Measurements from ENCODE around the gene ZNHIT1.

Gene ZNHIT1

DNA sequence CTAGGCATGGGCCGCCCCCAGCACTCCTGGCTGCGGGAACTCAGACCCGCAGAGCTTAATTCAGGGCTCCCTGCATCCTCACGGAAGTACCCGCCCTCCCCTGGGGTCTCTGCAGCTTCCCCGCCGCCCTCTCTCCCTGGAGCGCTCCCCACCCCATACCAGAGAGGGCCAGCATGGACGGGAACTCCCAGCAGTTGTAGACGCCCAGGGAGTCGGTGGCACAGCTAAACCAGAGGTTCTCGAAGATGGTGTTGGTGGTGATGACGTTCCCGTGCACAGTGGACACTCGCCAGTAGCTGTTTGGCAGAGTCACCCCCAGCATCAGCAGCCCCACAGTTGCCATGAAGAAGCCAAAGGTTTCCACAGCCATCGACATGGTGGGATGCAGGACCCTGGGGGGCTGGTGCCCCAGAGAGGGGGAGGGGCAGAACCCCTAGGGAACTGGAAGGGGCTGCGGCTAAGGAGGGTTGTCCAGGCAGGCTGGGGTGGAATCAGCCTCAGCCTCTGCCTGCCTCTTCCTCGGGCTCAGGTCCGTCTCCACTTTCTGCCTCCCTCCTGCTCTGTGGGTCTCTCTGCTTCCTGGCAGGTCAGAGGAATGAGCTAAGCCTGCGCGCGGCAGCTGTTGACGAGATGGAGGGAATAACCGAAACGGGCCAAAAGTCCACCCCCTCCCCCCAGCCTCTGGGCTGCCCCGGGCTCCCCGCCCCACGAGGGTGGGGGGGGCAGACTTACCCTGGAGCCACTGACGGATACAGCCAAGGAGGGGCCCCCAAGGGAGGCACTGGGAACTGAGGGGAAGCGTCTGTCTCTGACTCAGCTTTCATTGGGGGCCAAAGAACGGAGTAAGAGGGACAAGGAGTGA lies 19.5 kb downstream of the ZNHIT1 start, which contains the start of gene CLDN15:
TSS of gene CLDN15 (minus strand) at position 597 of the 862 bp plus-strand sequence. CDS start at position 376, 221 bp downstream.
- TF ChIP-seq, protein P1, sequence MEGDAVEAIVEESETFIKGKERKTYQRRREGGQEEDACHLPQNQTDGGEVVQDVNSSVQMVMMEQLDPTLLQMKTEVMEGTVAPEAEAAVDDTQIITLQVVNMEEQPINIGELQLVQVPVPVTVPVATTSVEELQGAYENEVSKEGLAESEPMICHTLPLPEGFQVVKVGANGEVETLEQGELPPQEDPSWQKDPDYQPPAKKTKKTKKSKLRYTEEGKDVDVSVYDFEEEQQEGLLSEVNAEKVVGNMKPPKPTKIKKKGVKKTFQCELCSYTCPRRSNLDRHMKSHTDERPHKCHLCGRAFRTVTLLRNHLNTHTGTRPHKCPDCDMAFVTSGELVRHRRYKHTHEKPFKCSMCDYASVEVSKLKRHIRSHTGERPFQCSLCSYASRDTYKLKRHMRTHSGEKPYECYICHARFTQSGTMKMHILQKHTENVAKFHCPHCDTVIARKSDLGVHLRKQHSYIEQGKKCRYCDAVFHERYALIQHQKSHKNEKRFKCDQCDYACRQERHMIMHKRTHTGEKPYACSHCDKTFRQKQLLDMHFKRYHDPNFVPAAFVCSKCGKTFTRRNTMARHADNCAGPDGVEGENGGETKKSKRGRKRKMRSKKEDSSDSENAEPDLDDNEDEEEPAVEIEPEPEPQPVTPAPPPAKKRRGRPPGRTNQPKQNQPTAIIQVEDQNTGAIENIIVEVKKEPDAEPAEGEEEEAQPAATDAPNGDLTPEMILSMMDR (IDR thresholded peaks at IDR 0.05): no peak
- Histone ChIP-seq H3K36me3 (peaks cover 71% of the 10 kb centered on the region), H3K27ac (no peak within 1 kb of the TSS), H3K4me3 (ENCODE audit: low read depth in 1 of 2, low read length in 1 of 2) (no peak within 1 kb of the TSS), H3K9me3 (no peaks in the 10 kb centered on the region), H3K4me1 (ENCODE audit: control insufficient read depth in 1 of 2, insufficient read depth in 1 of 2, low read depth in 1 of 2, low read length in 1 of 2) (peaks cover 26 to 29% of the 10 kb centered on the region in 2 experiments), H3K27me3 (peaks cover 29% of the 10 kb centered on the region)

DNA sequence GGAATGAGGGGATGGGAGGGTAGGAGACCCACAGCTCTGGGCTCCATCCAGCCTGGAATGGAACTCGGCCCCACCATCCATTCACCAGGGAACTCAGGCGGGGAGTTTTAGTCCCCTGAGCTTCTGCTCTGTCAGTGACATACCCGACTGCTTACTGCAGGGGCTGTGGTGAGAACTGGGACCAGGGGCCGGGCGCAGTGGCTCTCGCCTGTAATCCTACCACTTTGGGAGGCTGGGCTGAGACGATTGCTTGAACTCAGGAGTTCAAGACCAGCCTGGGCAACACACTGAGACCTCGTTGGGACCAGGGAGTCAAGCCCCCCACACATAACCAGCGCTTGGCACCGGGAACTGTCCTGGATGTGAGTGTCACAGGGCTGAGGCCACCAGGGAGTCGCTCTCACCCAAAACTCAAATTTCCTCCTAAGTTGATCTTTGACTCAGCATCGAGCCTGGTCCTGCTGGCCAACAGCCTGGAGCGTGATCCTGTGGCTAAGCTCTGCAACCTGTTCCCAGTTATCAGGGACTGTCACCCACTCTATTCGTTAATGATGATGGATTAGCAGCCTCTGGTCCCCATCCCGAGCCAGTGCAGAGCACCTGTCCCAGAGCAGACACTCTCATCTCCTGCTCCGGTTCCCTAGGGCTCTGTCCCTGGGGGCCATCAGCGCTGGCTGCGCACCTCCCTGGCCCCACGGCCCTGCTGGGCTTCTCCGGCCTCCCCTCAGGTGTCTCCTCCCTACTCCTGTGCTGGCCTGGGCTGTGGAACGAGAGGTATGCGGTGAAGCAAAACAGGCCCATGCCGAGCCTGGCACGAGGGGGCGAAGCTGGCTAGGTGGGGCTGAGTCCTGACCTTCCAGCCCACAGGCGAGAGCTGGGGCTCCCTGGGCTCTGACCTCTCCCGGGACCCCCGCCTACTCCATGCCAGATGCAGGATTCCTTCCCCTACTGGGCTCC lies 20.5 kb downstream of the ZNHIT1 start:
- Histone ChIP-seq H3K4me1 (ENCODE audit: control insufficient read depth in 1 of 2, insufficient read depth in 1 of 2, low read depth in 1 of 2, low read length in 1 of 2) (peaks cover 28 to 30% of the 10 kb centered on the region in 2 experiments), H3K9me3 (no peaks in the 10 kb centered on the region), H3K4me3 (ENCODE audit: low read depth in 1 of 2, low read length in 1 of 2) (no peak overlapping the region), H3K36me3 (peaks cover 63% of the 10 kb centered on the region), H3K27me3 (peaks cover 29% of the 10 kb centered on the region), H3K27ac (no peak overlapping the region)
- TF ChIP-seq, protein P1 (IDR thresholded peaks at IDR 0.05): no peak

DNA sequence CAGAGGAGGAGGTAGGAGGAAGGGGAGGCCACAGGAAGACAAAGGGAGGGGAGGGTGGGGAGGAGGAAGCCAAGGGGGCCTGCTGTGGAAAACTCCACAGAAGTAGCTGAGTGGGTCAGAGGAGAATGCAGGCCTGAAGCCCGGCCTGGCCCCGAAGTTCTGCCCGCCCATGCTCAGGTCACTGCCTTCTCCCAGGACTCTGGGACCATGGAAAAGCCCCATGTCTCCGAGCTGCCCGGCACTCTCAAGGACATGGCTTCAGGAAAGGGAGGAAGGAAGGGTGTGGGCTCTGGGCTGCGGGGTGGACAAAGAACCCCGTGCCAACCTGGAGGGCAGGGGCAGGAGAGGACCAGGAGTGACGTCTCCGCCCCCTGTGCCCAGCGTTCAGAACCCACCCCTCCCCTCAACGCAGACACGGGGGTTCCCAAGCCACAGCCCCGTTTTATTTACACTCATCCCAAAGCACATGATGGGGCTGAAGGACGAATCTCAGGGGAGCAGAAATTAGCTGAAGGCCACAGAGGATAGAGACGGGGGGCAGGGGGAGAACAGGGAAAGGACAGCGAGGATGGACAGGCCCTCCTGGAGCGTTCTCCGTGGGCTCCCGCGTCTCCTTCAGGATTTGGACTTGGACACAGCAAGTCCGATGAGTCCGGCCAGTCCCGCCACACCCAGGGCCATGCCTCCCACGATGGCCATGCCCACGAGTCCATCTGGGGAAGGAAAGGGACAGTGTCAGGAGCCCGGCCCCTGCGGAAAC lies 21.4 kb downstream of the ZNHIT1 start:
- peaks cover 35 to 39% of the 10 kb centered on the region in 2 experiments for H3K4me1 ChIP-seq (ENCODE audit: control insufficient read depth in 1 of 2, insufficient read depth in 1 of 2, low read depth in 1 of 2, low read length in 1 of 2)
- H3K27ac ChIP-seq: no peak overlapping the region
- TF ChIP-seq, protein P1 (IDR thresholded peaks at IDR 0.05): no peak

DNA sequence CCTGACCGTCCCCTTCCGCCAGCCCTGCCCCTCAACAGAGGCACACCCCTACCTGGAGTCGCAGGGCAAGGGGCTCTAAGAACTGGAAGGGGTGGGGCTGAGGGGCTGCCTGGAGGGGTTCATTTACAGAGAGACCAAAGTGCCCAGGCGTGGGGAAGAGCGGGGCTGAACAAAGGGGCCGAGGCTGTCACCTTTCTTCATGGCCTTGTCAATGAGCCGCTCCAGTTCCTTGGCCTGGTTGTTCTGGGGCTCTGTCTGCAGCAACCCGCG lies 21.9 kb downstream of the ZNHIT1 start:
- Histone ChIP-seq H3K36me3 (peaks cover 54% of the 10 kb centered on the region), H3K4me3 (ENCODE audit: low read depth in 1 of 2, low read length in 1 of 2) (no peak overlapping the region), H3K27ac (no peak overlapping the region), H3K9me3 (no peaks in the 10 kb centered on the region), H3K27me3 (peaks cover 29% of the 10 kb centered on the region), H3K4me1 (ENCODE audit: control insufficient read depth in 1 of 2, insufficient read depth in 1 of 2, low read depth in 1 of 2, low read length in 1 of 2) (peaks cover 35 to 41% of the 10 kb centered on the region in 2 experiments)
- TF ChIP-seq, protein P1 (IDR thresholded peaks at IDR 0.05): no peak

More for the DNA sequence above, 21.4 kb downstream of the ZNHIT1 start:
- H3K9me3 ChIP-seq: no peaks in the 10 kb centered on the region
- H3K36me3 ChIP-seq: peaks cover 57% of the 10 kb centered on the region
- H3K27me3 ChIP-seq: peaks cover 29% of the 10 kb centered on the region
- no peak overlapping the region for H3K4me3 ChIP-seq (ENCODE audit: low read depth in 1 of 2, low read length in 1 of 2)
